Stimulated activated CD8-positive, alpha-beta memory T cell treated with anti-CD3 and anti-CD28 coated beads, Interleukin-4, amount 100 ng/mL, for 4 hours (primary cell): ENCODE results near the gene COL5A1.
"Not testable (repeated sequence)": the region's sequence is repeated elsewhere in the genome, so short reads cannot be mapped to it uniquely, and the experiment has no call there.

Experiments
- DNase-seq, 2 donors: peaks; one replicate each; pipeline ENCODE4 v3.0.0-alpha.2; 2020; ENCODE audit warnings: low read depth in 2 of 2, low spot score in 1 of 2

Gene COL5A1

GRCh38 chr9:134847752-134848432 is 206.3 kb downstream of the COL5A1 start:
- DNase-seq = no peak

- no peak for DNase-seq
Measured at GRCh38 chr9:134848504-134848903, 206.9 kb downstream of the COL5A1 start.

GRCh38 chr9:134850611-134851010 is 209.0 kb downstream of the COL5A1 start:
- no peak for DNase-seq

- DNase-seq = no peak
Measured at GRCh38 chr9:134851020-134851419, 209.4 kb downstream of the COL5A1 start.

GRCh38 chr9:134852906-134853654 is 211.5 kb downstream of the COL5A1 start:
- DNase-seq = no peak

GRCh38 chr9:134853893-134854292 is 212.3 kb downstream of the COL5A1 start:
- DNase-seq = no peak

GRCh38 chr9:134854541-134854981 is 213.0 kb downstream of the COL5A1 start:
- DNase-seq = no peak

GRCh38 chr9:134855231-134855899 is 213.8 kb downstream of the COL5A1 start:
- no peak for DNase-seq

- no peak for DNase-seq
Measured at GRCh38 chr9:134855900-134856377, 214.3 kb downstream of the COL5A1 start.

- DNase-seq = not testable (repeated sequence)
Measured at GRCh38 chr9:134857451-134857850, 215.8 kb downstream of the COL5A1 start.

- DNase-seq = no peak
Measured at GRCh38 chr9:134858051-134858841, 216.6 kb downstream of the COL5A1 start.

- no peak for DNase-seq
Measured at GRCh38 chr9:134860510-134860909, 218.9 kb downstream of the COL5A1 start.

GRCh38 chr9:134861595-134862334 is 220.2 kb downstream of the COL5A1 start:
- DNase-seq = no peak

- DNase-seq = no peak
Measured at GRCh38 chr9:134863306-134863902, 221.8 kb downstream of the COL5A1 start.

GRCh38 chr9:134863941-134864820 is 222.6 kb downstream of the COL5A1 start:
- DNase-seq = no peak

- DNase-seq = no peak
Measured at GRCh38 chr9:134864821-134865190, 223.2 kb downstream of the COL5A1 start.

- DNase-seq = no peak
Measured at GRCh38 chr9:134867917-134868750, 226.5 kb downstream of the COL5A1 start.
